ENCODE measurements around the gene BABAM2.

Gene BABAM2

DNA sequence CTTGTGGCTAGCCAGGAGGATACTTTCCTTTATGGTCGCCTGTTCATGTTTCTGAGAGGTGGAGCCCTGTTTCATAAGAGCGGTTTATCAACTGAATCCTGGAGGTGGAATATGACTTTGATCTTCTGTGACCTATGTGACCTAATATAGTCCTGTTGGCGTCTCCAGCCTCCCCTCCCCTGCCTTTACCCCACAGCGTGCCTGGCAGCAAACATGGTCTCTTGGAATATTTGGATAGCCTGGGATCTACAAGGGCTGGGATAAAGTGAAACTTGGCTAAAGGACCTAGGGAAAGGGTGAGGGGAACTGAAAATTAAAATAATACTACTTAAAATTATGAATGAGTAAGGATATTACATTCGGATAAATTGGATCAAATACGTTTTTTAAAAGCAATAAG is 246.0 kb downstream of the BABAM2 start:
- DNase-seq = no peak

DNA sequence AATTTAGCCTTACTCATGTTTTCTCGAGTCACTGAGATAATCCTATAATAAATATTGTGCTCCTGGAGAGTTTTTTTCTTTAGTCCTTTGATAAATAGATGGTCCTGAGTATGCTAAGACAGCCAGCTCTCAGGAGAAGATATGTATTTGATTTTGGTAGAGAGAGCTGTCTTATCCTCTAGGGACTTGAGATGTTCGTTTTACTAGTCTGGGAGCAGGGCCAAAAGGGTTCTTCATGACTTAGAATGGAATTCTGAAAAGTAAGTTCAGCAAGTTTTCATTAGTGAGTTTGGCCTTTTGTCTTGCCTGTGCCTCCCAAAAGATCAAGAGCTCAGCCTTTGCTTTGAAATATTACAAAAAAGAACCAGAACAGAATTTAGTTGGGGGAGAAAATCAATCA is 246.7 kb downstream of the BABAM2 start:
- DNase-seq = peak; percentile 85

DNA sequence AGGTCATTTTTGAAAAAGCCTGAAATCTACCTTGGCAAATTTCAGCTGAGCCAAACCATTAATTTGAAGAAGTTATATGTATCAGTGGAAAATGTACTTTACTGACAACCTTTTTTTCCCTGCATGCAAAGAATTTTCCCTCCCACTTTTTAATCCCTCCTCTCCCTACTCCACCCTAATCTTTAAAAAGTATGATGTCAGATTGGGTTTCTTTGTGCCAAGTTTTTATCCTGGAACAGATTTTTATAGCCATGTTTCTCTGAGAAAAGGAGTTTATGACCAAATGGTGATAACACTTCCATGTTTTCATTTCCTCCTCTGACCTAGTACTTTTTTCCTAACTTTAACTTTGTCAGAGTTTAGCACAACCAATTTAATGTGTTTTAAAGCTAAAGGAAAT is 251.9 kb downstream of the BABAM2 start:
- no peak for DNase-seq

DNA sequence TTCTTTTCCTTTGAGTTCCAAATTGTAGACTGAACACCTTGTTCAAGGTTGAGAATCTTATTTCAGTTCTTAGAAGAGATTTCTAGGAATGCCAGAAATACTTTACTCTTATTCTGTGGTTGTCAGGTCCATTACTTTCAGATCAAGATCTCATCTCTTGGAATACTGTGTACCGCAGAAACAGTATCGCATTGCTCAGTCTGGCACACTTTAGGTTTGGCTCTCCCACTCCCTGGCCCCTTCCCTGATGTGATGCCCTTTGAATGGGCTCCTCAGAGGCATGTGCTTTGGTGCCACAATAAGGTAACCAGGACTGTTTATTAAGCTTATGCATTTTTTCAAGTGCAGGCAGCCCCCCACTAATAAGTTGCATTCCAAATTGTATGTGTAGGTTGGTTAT is 257.5 kb downstream of the BABAM2 start:
- DNase-seq = no peak

DNA sequence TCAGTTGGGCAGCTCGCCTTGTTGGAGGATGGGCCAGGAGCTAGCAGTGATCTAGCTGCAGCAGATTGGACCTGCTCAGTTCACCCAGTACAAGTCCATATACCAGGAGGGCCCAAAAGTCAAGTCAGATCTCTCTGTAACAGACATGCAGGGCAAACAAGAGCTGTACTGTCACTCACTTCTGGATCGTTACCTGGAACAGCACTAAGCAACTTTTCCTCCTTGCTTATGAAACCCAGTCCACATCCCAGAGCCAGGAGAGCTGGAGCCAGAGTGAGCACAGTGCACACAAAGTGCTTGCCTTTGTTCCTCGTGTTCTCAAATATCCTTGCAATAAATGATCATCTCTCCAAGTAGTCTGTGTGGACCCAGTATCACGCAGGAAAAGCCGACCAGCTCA is 258.0 kb downstream of the BABAM2 start:
- DNase-seq = no peak

DNA sequence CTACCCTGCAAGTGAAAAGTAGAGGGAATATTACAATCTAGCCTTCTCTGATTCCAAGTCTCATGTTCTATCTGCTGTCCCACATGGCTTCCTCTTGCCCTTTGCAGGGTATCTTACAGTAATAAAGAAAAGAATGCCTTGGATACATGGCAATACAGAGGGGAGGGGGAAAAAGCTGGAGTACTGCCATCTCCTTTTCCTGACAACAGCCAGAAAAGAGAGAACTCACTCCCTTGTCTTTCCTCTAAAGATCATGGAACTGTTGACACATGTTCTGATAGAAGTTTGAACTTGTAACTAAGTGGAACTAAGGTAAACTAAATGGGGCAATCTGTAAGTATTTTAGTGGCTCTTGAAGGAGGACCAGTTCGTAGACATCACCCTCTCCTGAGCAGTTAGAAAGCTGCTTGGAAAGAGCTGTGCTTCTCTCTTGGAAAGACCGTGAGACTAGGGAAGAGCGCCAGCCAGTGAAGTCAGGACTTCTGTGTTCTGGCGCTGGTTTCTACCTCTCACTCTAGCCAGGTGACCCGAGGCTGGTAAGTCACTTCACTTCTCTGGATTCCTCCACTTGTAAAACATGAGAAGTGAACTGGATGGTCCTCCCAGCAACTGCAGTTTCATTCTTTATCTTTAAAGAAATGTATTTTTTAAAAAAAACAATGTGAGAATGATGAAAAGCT is 259.8 kb downstream of the BABAM2 start:
- DNase-seq = no peak

DNA sequence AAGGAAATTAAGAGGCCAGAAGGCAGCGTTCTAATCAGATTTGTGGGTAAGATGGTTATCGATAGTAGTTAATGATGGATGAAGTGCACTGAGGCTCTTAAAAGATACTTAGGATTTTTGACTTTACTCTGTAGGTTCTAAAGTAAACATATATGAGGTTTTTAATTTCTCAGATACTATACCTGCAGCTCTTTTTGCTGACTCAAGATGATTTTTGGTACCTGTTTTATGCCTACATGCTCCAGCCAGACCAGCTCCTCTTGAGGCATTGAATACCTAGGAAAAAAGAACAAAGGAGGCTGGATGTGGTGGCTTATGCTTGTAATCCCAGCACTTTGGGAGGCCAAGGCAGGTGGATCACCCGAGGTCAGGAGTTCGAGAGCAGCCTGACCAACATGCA is 260.5 kb downstream of the BABAM2 start:
- no peak for DNase-seq

DNA sequence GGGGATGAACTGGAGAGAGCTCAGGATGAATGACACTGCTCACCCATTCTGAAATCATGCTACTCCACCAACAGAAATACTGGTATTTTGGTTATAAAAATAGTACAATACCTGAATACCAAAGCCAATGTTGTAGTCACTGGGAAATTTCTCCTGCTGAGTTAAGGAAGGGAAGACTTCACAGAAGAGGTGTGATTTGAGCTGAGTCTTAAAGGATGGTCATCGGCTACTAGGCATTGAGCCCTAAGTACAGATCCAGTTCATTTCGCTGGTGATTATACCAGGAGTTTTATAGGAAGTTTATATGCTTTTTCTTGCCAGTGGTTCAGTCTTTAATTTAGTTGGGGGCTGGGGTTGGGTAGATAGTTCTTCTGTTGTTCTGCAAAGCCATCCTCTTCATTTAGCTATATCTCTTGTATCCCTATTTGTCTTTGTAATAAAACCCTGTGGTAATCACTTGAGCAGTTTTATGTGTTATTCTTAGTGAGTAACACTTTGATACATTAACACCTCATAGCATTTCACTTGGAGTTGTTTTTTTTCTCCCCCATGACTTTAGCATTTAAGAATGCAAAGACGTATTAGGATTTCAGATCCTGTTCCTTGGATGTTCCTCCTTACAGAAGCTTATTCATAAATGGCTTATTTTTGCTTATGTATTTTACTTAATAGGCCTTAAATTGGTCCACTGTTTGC is 262.2 kb downstream of the BABAM2 start:
- DNase-seq = peak; percentile 66

DNA sequence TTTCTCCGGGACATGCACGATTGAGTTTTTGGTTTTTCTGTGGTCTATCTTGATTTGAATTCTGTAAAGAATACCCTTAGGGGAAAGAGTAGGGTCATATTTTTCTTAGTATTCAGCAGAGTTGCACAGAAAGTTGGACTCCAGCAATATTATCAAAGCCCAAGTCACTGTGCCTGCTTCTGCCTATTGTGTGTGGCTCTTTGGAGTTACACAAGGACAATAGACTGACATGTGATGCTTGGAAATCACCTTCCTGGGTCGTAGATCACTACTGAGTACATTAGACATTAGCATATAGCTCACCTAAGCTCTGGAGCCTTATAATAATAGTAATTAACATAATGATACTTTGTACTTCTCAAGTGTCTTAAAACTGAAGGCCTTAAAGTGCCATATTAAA is 263.3 kb downstream of the BABAM2 start:
- no peak for DNase-seq

DNA sequence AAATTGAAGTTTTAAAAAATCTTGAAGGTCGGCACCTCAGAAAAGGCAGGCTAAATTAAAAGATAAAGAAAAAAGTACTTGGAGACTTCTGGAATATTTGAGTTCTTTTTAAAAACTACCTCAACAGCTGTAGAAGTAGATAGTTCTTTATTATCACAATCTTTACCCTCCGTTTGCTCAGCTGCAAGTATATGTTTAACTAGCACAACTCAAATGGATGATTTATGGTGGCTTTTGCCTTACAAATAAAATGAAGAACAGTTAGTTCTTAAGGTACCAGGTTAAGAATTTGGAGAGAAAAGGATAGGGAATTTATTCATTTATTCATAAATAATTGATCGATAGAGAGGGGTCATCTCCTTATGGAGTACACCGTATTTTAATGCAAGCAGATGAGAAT is 264.6 kb downstream of the BABAM2 start:
- no peak for DNase-seq

DNA sequence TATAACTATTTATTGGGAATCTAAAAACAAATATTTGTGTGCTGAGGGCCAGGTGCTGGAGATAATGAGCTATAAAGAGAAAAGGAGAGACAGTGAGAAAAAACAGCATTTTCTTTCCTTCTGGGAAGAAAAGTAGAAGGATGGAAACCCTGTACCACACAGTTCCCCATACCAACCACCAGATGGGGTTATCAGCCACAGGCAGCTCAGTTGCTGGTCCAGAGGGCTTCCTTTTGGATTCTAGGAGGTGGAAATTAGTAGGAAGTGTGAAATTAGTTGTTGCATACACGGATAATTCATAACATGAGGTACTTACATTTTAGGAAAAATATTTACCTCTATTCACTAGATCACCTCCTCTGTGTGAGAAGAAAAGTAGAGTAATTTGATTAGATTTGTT is 265.1 kb downstream of the BABAM2 start:
- DNase-seq = no peak

DNA sequence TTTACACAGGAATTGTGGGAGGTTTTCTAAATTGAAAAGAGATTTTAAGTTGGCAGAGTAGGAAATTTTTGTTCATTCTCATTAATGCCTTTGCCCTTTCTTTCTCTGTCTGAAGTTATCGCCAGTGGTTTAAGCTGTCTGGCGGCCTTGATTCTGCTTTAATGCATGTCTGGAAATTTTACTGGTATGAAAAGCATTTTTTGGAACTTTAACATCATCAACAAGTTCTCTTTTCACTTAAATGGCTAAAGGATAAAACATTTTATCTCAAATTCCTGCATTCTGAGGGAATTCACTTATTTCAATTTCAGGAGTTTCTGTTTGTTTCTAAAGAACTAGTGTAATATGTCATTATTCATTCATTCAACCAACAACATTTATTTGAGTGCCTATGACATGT is 268.3 kb downstream of the BABAM2 start:
- DNase-seq = no peak

DNA sequence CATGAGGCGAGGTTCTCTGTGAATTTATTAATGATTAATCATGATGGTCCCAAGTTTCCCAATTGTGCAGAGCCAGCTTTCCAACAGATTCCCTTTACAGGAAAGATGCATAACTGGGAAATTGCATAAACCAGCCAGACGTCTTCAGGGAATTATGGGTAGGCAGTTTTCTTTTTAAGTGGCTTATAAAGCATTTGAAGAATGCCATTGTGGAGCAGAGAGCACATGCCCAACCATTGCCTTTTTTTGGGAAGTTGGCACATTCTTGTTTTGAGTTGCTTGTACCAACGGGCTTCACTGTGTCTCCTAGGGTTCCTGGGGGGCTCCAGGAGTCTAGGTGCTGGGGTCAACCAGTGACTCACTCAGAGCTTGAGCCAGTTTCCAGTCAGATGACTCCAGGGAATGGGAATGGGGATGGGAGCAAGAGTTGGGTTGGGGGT is 270.5 kb downstream of the BABAM2 start:
- peak; percentile 87 for DNase-seq

DNA sequence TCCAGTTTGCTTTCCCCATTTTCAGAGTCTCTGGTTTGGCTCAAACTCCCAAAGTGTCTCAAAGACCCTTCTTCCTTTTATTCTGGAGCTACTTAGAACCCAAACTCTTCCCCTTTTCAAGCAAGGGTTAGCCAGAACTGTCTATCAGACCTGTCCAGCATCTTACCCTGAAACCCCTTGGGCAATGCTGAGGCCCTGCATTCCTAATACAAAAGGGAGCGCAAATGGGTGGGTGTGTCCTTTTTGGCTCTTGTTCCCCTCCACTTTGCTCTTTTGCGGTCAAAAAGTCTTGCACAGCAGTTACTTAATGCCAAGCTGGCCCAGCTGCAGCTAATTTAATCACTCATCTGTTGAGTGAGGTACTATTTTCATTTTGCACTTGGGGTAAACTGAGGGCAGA is 270.9 kb downstream of the BABAM2 start:
- peak; percentile 54 for DNase-seq

DNA sequence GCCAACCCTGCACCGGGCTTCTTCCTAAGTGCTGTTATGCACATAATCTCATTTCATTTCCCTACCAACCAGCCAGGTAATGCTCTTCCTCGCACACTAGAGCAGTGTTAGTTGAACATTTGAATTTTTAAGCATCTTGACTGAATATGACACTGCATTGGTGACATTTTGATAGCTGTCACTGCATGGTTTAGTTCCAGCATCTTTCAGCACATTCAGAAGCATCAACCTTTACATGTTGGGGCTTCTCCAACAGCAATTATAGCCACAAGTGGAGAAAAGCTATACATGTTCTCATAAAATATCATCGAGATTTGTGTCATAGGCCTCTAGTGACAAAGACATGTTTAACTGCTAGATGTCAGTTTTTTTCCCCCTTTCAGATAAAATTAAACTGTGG is 272.0 kb downstream of the BABAM2 start:
- no peak for DNase-seq

DNA sequence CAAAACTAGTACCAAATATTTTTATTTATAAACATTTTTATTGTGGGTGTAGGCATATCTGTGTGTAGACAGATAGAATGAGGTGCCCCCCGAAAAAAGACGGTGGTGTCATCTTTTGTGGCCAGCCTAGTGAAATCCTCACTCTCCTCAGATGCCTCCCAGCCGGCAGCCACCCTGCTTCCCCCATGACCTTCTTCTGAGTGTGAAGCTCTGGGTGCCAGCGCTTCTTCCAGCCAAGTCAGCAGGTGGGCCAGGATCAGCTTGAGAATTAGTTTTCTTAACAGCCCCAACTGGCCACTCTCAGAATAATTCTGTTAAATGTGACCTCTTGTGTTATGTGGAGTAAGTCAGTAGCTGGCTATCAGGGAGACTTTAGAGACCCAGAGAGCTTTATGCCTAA is 272.5 kb downstream of the BABAM2 start:
- DNase-seq = no peak

DNA sequence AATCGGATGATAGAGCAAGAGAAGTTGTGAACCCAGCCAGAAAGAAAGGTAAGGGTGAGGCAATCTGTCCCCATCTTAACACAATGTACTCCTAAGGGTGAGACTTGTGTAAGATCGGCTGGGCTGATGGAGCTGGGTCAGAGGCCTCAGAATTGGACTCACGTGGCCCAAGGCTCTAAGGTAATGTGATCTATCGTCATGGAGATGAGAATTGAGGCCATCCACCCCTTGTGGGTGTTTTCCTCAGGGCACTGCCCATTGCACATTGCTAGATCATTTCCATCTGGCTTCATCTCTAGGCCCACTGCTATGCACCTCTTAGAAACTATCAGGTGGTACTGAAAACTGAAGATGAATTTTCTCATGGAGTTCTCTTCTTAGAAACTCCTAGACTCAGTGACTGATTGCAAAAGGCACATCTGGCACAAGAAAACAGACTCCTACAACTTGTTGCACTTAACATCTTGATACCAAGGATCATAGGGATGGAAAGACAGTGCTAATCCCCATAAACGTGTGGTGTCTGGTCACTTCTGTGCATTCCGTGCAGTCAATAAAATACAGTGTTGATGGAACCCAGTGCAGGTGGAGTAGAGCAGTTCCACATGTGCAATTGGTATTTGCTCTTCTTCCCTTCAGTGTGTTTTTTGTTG is 273.2 kb downstream of the BABAM2 start:
- no peak for DNase-seq

DNA sequence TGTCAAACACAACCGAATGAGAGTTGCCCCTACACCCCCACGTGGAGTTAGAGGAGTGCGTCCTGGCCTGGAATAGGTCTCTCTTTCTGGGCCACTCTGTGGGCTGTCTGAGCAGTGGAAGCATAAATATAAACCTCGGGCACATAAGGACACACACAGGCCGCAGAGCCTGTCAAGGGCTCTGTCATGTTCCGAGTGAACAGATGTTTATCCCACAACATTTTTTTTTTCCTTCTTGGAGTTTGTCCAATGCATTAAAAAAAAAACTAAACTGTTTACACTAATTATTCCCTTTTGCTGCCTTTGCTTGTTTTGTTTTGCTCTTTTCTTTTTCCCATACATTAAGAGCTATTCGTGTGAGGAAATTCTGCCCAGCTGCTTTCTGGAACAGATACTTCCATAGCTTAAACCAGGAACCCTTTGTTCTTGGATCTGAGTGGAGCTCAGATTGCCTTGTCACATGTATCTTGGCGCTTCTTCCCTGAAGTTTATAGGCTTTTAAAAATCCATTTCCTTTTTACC is 273.8 kb downstream of the BABAM2 start:
- DNase-seq = no peak

DNA sequence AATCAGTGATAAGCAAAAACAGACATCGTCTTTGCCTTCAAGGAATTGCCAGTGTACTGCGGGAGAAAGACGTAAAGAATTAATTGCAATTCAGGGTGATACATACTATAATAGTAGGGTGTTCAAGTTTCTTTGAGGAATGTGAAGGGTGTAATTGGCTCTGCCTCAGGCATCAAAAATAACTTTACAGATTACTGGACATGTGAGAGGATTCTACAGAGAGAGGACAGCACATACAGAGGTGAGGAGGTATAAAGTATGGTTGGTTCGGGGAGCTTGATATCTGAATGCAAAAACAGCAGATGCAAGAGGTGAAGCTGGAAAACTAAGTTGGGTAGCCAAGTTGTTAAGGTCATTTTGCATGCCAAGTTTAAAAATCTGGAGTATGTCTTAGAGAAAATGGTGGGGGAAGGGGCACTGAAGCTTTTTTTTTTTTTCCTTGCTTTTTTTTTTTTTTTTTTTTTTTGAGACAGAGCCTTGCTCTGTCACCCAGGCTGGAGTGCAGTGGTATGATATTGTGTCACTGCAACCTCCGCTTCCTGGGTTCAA is 274.6 kb downstream of the BABAM2 start:
- no peak for DNase-seq

DNA sequence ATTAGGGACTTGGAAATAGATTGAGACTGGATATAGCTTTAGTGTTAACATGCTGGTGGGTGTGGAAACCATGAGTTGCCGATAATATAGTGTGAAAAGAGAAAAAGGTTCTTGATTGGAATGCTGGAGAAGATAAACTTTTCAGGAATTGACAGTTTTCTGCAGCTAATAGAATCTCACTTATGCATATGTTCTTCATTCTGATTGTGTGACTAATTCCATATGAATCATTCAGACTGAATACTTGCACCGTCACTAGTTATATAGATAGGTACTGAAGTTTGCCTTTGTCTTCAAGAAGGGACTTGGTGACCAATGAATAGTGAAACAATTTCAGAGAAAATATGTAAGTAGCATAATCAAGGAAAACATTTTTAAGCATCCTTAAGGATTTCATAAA is 276.4 kb downstream of the BABAM2 start:
- DNase-seq = peak; percentile 66

DNA sequence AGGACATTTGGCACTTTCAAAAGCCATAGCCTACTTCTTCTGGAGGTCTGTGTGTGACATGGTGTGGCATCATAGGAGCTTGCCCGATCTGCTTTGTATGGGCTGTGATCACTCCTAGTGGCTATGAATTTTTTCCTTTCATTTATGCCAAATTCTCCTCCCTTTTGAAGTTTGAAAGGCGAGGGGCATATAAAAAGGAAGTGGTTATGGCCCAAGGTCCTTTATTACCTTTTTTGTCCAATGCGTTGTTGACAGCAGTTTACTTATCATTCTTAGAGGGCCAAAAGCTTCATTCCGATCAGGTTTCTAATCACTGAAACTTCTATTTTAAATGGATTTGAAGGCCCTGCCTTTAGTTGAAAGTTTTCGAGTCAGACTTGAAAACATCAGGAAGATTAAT is 277.8 kb downstream of the BABAM2 start:
- no peak for DNase-seq

DNA sequence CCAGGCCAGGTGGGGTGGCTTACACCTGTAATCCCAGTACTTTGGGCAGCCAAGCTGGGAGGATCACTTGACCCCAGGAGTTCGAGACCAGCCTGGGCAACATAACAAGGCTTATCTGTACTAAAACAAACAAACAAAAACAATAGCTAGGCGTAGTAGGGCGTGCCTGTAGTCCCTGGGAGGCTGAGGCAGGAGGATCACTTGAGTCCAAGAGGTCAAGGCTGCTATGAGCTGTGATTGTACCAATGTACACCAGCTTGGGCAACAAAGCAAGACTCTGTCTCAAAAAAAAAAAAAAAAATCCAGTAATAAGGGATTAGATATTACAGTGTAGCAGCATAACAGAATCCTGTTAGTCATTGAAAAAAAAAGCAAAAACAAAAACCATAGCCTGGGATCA is 279.0 kb downstream of the BABAM2 start:
- no peak for DNase-seq

DNA sequence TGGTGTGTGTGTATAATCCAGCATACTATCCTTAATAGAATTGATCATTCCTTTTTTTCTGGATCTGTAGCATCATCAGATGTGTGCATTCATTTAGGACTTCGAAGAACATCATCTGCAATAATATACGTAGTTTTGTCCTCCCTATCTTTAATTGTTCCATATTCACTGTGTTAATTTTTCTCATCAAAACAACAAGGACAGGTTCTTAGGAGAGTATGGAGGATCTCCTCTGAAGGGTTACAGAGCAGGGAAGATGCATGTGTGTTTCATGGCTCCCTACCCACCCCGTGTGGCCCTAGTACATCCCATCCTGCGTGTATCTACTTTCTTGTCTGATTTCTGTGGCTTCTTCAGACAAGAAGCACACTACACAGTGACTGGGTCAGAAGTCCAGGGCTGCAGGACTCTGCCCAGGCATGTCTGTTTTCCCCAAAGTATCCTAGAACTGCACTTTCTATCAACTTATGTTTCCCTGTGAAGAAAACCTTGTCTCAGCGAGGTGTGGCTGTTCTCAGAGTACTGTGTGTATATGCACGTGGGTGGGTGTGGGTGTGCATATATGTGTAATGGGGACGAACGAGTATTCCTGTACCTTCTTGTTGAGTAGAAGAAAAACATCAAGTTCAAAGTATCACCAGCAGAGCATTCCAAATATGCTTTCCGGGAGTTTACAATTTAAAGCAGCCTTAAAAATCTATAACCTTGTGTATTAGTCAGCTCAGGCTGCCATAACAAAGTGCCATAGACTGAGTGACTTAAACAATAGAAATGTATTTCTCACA is 281.8 kb downstream of the BABAM2 start:
- peak; percentile 43 for DNase-seq
